HL-60/S4 (cell line): Measurements from ENCODE around the gene AUH.

Source experiments
- in situ Hi-C: fragments of 300-500 bp; cut with MboI; formaldehyde crosslinking; loops from 2 replicates; pipeline ENCODE4 v1.14.3; 2022; ENCODE audit warnings: low sequenced_read_pairs

AUH gene

DNA sequence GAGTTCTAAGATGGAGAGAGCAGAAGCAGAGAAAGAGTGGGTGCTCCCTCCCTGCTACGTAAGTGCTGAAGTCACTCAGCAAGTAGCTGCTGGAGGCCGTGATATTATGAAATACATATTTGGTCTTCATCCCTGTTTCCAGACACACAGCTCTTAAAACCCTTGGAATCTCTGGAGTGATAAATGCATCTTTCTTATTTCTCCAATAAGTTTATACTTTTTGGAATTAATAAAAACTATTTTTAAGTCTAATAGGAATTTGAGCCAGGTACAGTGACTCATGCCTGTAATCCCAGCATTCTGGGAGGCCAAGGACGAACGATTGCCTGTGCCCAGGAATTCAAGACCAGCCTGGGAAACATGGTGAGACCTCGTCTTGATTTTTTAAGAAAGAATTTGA, 60.6 kb downstream of the AUH start:
- in situ Hi-C loops: no loop called here

DNA sequence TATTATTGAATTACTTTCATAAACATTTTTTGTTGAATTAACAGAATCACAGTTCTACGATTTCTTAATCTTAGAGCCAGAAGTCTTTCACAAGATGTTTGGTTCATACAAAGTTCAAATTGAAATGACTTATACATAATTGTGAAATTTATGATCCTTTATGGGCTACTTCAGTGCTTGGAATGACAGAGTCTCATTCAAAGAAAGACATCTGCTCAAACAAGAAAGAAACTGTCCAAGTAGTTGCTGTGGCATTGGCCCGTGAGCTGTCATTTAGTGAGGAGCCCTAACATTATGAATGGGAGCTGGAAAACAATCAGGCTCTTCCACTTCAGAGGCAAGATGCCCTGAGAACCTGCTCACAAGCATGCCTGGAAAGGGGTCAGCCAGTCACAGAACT, 63.4 kb downstream of the AUH start:
- in situ Hi-C loops: no loop called here

DNA sequence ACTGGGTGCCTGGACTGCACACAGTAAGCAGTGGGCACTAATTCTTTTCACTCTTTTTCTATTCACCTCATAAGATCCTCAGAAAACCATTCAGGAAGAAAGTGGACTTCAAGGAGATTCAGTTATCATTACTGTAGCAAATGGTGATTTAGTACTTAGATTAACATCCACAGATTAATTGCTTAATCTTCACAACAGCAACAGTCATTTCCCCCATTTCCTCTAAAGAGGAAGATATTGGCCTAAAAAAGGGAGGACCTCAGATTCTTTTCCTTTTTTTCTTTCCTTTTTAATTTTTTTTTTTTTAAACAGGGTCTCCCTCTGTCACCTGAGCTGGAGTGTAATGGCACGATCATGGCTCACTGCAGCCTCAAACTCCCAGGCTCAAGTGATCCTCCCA, 64.4 kb downstream of the AUH start:
- in situ Hi-C loops: no loop called here

DNA sequence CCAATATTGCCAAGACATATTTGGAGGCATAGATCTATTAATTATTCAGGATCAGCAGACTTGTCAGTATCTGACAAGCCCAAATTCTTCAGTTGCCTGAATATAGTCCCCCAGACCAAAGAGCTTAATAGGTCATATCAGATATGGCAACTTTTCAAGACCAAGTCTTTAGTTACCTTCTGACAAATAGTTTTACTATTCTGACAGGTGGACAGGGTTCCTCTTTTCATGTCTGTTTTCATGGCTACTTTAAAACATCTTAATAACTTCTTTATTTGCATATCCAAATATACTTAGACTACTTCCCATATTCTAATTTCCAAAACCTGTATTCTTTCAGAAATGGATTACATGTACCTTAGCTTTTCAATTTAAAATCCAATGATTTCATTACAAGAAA, 65.4 kb downstream of the AUH start:
- in situ Hi-C loops: no loop called here

DNA sequence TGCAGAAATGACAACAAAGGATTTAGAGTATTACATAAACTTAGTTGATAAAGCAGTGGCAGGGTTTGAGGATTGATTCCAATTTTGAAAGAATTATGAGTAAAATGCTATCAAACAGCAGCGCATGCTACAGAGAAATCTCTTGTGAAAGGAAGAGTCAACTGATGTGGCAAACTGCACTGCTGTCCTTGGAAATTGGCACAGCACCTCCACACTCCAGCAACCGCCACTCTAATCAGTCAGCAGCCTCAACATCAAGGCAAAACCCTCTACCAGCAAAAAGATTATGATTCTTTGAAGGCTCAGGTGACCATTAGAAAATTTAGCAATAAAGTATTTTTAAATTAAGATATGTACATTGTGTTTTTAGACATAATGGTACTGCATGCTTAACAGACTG, 66.4 kb downstream of the AUH start:
- in situ Hi-C loops: no loop called here

DNA sequence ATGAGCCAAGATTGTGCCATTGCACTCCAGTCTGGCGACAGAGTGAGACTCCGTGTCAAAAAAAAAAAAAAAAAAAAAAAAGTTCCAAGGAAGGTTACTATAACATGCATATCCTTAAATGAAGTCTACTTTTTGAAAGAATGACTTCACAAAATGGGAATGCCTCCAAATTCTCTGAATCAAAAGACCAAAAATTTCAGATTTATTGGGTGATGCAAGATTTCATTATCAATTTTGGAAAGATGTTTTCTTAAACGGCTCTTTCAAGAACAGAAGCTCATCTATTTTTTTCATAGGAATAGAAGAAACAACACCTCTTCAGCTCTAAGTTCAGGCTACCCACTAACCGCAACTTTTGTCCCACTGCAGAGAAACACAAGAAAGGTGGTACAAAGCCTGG, 69.9 kb downstream of the AUH start:
- in situ Hi-C loops: no loop called here

DNA sequence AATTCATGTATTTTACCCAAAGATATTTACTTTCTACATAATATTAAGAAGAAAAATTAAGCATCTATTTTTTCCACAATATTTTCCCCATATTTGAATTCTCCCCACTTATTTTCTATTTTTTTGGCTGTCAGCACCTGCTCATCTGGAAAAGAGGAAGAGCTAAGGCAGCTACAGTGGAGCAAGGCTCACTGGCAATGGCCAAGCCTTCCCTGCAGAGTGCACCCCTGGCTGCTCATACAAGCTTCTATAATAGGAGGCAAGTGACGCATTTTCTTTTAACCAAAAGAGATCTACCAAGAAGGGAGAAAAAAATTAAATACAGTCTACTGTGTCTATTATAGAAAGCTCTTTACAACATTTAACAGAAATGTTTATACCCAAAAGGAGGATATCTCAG, 72.5 kb downstream of the AUH start:
- in situ Hi-C loops: no loop called here

DNA sequence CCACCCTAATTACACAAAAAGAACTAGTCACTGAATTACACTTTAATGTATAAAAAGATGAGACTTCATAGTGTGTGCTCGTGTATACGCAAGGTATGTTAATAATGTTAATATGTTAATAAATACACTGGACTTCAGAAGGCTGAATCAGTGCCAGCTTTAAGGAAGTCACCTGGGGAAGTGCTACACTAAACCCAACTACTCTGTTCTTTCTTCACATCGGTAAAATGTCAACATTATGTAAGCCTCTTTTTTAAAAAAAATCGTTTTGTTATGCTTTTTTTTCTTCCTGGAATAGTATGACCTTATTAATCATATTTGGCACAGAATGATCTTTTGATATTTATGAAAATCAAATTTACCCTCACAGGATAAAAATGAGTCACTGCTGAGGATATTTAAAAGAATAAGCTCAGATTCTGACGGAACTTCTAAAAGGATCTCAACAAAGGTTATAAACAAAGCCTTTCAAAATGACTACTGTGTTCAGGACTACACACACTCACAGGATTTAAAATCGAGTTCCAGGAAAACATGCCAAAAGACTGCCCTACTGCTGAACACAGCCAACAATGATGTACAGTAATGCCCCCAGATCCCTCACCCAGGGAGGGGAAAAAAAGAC, 75.9 kb downstream of the AUH start:
- in situ Hi-C loops: no loop called here

DNA sequence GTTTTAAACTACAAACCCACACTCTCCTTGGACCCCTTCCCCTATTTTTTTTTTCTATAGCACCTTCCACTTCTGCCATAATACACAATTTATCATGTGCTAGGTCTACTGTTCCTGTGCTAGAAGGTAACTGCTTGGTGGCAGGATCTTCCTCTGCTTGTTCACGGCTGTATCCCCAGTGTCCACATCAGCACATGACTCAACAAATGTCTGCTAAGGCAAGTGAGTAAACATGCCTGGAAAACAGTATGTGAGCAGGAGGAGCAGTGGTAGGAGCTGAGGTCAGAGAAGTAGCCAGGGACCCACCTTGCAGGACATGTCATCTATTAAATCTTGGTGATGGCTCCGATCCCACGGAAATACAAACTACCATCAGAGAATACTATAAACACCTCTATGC, 79.4 kb downstream of the AUH start:
- in situ Hi-C loops: no loop called here

DNA sequence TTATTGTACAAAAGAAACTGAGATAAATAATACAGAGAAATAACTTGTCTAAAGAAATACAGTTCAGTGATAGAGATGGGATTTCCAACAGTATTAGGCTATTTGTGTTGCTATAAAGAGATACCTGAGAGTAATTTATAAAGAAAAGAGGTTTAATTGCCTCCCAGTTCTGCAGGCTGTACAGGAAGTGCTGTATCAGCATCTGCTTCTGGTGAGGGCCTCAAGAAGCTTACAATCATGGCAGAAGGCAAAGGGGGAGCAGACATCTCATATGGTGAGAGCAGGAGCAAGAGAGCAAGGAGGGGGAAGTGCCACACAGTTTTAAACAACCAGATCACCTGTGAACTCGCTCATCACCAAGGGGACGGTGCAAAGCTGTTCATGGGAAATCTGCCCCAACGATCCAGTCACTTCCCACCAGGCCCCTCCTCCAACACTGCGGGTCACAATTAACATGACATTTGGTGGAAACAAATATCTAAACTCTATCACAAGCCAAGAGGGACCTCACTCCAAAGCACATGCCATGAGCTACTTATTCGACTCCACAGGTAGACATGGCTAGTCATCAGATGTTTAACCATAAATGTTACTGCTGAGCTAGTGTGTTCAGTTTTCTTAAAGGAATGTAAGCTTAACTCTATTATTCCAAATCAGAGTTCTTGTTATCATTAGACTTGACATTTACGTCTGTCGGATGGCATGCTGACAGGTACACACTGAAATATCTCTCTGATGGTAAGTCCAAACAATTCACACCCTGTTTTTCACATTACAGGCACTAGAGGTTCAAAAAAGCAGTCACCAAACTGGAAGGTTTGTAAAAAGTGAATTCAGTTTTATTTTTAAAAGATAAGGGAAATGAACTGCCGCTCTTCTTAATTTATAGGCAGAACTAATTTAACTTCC, 82.2 kb downstream of the AUH start:
- in situ Hi-C loops: no loop called here

DNA sequence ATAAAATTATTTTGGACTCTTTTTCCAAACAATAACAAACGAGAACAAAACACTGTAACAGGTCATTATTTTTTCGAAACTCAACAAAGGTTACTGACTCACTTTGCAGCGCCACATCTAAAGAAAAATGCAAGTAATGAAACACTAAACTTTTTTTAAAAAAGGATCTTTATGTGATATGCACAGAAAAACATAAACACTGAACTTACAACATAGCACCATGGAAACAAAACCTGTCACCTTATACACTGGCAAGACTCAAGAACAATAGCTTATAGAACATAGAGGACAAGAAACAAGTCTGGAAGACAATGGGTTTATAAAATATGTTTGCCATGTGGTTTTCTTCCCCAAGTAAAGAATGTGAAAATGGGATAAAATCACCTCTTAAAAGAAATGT, 85.2 kb downstream of the AUH start:
- in situ Hi-C loops: no loop called here

DNA sequence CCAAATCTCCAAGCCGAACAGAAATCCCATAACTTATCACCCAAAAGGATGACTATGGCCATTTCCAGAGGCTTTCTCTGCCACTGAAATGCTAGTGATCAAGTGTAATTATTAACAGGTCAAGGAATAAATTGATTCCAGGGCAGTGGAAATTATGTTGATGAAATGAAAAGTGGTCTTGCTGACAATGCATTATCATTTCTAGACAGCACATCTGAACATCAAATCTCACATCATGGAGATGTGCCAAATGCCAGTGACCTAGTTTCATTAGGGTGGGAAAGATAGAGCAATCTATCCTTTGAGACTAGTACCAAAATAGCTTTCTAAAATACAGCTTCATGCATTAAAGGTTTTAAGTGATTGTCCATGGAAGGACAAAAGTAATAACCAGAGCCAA, 86.1 kb downstream of the AUH start:
- in situ Hi-C loops: no loop called here

DNA sequence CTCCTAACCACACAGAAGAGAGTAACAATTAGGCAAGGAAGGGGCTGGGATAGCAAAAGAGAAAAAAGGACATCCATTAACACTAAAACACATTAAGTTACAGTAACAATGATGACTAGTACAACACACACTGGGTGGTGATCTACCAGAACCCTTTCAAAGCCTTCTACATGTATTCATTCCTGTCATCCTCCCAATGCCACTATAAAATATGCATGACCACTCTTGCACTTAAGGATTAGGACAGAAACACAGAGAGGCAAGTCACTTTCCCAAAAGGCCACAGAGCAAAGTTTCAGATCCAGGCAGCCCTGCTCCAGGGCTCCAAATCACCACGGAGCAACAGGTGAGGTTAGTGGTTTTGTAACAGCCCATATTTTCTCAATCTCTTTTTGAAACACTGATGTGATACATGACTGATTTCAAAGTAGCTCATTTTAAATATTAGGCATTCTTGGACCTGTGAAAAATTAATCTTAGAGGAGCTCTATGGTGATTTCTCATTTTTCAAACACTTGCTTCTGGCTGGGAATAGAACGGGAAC, 86.7 kb downstream of the AUH start:
- in situ Hi-C loops: no loop called here

DNA sequence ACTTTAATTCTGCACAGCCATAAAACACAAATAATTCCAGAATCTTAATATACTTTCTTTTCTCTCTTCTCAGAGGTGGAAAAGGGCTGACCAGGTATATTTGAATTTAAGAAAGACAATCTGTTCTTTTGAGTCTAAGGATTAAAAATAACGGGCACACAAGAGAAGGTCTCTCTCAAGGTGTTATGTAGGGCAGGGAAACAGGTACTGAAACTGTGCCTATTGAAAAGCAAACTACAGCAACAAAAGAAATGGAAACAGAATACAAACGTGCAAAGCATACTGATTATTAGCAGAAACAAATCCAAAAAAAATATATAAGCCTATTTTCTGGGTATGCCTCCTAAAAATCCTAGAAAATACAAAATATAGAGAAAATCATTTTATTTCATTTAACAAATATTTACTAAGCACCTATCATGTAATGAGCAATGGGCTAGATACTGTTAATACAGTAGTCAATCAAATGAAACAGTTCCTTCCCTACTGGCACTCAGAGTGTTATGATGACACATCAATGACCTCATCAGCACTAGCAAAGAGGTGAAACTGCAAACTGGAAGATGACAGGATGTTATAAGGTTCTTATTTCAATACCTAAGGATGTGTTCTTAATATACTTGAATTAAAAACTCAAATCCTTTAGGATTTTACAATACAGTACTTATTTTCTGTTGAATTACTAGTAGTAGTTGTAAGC, 87.7 kb downstream of the AUH start:
- in situ Hi-C loops: no loop called here

DNA sequence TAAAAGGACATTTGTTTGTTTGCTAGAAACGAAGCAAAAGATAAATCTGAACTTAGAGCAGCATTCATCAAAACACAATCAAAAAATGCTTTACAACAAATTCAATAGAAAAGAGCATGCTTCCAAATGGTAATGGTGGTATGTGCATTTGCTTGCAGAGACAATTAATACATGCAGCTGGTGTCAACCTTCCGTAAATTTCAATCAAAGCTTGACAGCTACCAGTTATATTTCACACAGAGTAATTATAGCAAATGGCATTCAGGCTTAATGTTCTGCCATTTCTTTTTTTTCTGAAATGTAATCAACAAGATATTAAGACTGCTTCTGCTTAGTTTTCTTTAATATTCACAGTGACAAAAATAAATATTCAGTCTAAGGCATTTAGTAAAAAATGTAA, 90.6 kb downstream of the AUH start:
- in situ Hi-C loops: no loop called here

DNA sequence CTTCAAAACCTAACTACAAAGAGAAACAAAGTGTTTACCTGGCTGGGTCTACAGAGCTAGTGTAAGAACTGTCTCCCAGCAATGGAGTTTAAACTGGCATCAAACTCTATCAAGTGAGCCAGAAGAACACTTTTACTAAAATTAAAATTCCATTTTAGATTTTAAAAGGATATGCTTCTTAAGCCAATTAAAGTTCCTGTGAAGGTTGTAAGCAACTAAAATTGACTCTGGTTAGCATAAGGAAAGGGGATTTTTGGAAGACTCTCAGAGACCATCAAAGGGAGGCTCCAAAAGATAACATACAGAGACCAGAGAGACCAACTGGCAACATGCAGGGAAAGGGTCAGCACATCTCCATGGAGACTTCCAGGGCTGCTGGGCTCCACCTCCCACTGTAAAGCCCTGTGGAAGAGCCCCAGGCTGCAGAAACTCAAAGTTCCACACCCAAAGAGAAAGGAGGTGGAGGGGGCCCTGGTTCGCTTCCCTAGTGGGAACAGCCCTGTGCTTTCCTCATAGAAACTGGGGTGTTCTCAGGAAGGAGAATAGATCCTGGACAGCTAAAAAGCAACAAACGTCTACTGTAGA, 91.7 kb downstream of the AUH start:
- in situ Hi-C loops: no loop called here

DNA sequence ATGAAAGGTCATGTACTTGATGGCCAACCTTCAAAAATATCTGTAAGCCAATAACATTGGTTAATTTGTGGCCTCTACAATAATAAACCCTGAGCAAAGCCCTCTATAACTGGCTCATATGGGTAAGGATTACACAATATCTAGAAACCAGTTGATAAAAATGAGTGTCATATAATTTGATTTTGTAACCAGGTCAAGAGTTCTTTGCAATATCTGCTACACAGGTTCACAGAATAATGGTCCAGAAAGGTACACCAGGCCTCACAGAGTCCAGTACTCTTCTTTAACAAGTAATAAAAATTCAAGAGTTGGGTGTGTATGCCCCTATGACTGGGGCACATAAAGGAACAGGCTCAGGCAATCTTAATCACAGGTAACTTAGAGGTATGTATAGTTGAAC, 95.3 kb downstream of the AUH start:
- in situ Hi-C loops: no loop called here

DNA sequence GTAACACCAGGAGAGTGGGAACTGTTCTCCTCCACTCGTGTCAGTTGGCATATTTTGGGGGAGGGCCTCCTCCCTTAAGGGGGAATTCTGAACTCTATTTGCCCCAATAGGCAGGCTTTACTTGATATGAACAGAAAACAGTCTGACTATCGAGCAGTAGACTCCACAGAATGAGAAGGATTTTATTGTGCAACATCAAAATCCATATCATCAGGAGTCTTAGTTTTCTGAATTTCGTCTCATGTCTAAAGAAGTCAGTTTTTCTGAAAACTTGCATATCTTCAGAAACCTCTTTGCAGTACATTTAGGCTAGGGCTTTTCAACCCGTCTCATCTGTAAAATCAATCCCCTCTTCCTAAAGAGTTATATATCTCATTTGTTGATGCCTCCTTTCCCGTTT, 96.2 kb downstream of the AUH start:
- in situ Hi-C loops: no loop called here

DNA sequence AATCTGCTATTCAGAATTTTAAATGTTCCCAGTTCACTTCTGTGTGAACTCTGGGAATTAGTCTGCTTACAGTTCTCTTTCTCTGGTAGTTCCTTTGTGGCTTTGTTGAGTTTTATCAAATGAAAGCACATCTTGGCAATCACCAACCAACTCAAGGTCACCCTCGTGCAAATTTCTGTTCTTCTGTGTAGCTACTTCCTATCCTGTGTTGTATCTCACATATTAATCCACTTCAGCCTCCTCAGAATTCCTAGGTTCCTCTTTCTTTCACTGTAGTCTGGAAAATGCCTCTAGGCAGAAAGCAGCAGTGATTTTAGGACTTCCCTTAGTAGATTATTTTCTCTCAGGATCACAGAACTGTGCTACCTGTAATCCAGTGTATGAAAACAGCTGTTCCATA, 100.3 kb downstream of the AUH start:
- in situ Hi-C loops: no loop called here

DNA sequence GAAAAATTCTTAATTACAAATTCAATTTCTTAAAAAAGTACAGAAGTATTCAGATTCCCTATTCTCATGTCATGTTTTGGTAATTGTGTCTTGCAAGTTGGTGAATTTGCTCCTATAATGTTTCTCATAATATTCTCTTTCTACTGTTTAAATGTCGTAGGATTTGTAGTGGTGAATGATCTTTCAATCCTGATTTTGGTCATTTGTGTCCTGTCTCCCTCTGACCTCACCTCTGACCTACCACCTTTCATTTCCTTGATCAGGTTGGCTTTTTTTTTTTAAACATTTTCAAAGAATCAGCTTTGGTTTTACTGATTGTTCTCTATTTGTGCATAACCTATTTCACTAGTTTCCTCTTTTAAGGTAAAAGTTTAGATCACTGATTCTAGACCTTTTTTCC, 102.6 kb downstream of the AUH start:
- in situ Hi-C loops: no loop called here

DNA sequence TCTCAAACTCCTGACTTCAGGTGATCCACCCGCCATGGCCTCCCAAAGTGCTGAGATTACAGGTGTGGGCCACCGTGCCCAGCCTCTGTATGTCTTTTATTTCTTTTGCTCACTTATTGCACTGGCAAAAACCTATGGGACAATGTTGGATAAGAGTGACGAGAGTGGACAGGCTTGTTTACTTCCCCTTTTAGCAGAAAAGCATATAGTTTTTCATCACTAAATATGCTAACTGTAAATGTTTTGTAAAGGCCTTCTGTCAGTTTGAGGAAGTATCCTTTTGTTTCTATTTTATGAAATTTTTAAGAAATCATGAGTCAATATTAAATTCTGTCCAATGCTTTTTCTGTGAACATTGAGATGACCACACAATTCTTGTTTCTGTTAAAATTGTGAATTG, 103.3 kb downstream of the AUH start:
- in situ Hi-C loops: no loop called here
